Stimulated activated CD4-positive, alpha-beta T cell treated with anti-CD3 and anti-CD28 coated beads, TNF-alpha, amount 100 ng/mL, for 48 hours (primary cell): ENCODE results near the gene PRICKLE2.

ENCODE experiments used
- DNase-seq, 3 donors: peaks; one replicate each; pipeline ENCODE4 v3.0.0-alpha.2; 2020; ENCODE audit warnings: low read depth in 3 of 3

Gene PRICKLE2

DNA sequence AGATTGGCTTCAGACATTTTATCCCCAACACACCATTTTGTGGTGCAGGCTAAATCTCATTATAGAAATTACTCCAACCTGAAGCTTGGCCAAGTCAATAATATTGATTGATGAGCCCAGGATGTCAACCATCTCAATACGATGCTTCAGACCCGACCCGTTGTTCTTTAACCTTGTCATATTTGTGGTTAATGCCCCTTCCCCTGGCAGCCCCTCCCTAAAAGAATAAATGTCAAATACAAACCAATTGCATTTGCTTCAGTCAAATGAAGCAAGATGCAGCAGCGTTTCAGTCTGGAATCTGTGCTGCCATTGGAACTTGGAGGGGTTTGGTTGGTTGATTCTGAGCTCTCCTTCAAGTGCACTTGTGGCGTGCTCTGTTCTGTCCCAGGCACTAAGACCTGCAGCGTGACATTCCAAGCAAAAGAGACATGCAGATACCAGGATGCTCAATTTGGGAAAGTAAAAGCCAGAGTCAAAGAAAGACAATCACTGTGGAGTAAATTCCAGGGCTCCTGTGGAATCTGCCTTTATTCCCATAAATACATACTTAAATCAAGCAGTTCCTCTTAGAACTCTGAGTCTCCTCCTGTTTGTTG, 178.2 kb downstream of the PRICKLE2 start:
- no peak for DNase-seq

DNA sequence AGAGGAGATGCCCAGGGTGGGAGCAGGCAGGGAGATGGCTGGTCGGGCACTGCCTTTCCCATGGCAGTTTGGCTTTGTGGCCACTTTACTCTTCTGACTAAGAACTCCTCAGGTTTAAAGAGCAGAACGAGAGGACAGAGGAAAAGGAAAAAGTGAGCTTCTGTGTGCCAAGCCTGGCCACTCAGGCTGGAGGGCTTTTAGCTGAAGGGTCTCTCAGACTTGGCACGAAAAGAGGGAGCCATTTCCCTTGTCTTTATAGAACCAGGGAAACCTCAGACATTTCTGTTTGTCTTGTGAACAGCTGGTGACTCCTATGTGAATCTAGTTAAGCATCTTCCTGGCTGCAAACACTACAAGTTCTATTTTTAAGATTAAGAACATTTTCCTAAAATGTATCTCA, 178.7 kb downstream of the PRICKLE2 start:
- no peak for DNase-seq

DNA sequence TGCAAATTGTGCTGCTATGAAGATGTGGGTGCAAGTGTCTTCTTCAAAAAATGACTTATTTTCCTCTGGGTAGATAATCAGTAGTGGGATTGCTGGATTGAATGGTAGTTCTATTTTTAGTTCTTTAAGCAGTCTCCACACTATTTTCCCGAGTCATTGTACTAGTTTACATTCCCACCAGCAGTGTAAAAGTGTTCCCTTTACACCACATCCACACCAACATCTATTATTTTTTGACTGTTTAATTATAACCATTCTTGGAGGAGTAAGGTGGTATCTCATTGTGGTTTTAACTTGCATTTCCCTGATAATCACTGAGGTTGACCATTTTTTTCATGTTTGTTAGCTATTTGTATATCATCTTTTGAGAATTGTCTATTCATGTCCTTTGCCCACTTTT, 182.3 kb downstream of the PRICKLE2 start:
- DNase-seq = no peak
